ENCODE data around the gene KCNA2.

The KCNA2 gene

DNA sequence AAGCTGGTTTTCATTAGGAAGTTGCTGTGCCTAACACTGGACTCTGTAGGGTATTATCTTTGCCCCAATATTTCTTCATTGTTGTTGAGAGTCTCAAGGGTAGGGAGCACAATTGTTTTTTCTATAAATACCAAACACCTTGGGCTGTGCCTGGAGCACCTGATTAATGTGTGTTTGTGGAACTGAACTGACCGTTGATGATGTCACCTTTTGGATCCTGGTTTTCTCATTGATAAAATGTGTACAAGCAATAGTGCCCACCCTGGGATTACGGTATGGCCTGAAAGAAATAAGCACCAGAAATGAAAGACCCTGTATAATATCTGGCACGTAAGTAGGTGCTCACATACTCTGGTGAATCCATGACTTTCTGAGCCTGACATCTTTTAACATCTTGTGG lies 39.3 kb downstream of the KCNA2 start:
- no peak for DNase-seq (ENCODE audit: low spot score)

DNA sequence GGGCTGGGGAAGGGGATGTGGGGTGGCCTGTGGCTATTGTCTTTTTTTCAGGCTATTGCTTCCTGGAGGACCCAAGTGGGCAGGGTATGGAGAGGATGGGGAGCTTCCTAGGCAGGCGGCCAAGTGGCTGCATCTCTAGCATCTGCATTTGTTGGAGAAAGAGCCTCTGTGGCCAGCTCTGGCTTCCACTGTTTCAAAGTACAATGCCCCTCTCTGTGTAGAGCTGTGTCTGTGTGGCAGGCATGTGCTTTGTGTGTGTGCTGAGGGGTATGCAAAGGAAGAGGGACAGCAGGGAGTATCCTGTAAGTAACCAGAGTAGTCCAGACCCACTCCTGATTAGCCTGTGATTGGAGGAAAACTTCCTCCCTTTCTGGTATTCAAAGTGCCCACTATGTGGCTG lies 40.6 kb downstream of the KCNA2 start:
- DNase-seq (ENCODE audit: low spot score): no peak

DNA sequence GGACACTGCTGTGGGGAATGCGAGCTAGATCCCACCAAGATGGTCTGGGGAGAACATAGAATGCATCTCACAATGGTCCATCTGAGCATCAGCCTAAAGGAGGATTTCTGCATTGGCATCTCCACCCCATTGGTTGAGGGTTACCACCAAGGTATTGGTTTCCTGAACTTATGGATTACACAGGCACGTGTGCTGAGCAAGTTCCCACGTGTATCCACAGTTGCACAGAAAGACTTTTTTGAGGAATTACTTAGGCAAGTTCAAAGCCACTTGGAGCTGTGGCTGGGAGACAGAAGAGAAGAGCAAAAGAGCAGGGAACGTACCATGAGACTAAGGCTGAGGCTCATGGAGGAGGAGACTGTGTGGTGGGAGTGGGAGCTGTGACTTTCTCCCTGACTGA lies 43.1 kb downstream of the KCNA2 start:
- no peak for DNase-seq (ENCODE audit: low spot score)

DNA sequence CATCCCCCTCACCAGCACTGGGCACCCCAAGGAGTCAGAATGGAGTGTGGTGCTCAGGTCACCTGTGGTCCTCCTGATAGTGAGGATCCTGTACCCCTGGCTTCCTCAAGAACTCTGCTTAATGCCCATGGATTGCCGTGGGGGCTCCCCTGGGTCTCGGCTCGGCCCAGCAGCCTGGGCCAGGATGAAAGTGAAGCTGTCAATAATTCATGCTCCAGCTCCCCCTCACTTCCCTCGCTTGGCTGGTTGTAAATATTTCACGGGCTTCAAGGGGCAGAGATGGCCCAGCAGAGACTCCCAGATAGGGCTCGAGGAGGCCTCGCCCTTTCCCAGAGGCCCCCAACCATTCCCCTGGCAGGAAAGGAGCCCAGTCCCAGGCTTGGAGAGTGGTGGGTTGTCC lies 44.6 kb downstream of the KCNA2 start:
- no peak for DNase-seq (ENCODE audit: low spot score)

DNA sequence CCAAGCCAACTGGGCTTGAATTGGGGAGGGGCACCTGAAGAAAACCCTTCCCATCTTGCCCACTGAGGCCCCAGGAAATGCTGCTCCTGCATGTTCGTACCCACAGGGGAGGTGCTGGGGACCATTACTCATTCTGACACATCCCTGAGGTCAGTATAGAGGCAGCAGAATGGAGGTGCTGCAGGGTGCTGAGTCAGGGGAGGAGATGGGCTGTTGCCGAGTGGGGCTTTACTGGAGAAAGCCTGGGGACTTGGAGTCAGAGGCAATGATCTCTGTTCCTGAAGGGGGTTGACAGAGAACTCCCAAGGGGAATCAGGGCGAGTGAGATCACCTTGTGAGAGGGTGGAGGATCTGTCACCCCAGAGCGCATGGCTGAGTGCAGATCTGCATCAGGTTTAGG lies 47.0 kb downstream of the KCNA2 start:
- DNase-seq (ENCODE audit: low spot score): no peak

DNA sequence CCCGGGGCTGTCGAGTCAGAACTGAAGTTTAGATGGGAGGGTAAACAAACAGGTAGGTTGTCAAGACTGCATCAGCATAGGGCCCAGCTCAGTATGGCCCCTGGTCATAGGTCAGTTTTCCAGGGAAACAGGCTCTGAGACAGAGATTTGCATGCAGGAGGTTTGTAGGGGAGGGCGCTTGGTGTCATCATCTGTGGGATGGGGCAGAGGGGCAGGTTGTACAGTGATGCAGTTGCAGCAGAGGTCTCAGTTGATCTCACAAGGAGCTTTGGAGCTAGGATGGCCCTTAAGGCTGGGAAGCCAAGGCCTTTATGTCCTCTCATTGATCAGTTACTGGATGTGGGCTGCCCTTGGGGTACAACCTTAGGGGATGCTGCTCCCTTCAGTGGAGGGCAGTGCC lies 48.7 kb downstream of the KCNA2 start:
- no peak for DNase-seq (ENCODE audit: low spot score)

DNA sequence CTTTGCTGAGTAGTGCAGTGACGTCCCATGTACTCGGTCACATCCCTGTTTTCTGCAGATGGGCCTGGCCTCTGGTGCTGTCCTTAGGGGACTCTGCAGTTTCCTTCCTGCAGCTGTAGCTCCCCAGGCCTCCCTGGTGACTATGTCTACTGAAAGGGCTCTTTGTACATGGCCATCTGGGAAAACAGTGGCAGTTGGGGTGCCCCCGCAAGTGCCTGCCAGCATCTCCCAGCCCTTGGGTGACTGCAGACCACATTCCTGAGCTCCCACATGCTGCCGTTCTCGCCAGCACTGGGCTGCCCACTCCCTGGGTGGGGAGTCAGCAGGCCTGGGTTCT lies 49.7 kb downstream of the KCNA2 start:
- no peak for DNase-seq (ENCODE audit: low spot score)

DNA sequence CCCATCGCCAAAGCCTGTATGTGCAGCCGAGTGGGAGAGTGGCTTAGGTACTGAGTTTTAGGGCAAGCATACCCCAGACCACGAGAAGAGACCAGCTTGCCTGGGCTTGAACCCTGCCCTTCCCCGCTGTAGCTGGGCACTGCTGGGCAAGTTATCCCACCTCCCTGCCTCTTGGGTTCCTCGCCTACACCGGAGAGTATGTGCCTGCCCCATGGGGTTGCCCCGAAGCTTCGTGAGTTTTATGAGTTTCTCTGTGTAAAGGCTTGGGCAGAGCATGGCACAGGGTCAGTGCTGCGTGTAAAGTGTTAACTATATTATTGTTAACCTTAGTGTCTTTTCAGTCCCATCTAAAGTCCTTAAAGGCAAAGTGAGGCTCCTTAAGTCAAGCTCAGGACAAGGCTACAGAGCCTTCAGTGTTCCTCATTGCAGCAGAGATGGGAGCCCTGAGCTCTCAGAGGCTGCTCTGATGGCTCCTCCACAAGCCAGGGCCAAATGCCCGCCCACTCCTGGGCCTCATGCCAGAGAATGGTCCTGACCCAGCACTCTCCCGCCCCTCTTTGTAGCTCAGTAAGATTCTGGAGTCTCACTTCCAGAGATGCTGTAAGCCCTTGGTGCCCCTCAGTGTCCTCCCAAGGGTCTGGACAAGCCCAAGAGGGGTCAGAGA lies 50.2 kb downstream of the KCNA2 start:
- no peak for DNase-seq (ENCODE audit: low spot score)

DNA sequence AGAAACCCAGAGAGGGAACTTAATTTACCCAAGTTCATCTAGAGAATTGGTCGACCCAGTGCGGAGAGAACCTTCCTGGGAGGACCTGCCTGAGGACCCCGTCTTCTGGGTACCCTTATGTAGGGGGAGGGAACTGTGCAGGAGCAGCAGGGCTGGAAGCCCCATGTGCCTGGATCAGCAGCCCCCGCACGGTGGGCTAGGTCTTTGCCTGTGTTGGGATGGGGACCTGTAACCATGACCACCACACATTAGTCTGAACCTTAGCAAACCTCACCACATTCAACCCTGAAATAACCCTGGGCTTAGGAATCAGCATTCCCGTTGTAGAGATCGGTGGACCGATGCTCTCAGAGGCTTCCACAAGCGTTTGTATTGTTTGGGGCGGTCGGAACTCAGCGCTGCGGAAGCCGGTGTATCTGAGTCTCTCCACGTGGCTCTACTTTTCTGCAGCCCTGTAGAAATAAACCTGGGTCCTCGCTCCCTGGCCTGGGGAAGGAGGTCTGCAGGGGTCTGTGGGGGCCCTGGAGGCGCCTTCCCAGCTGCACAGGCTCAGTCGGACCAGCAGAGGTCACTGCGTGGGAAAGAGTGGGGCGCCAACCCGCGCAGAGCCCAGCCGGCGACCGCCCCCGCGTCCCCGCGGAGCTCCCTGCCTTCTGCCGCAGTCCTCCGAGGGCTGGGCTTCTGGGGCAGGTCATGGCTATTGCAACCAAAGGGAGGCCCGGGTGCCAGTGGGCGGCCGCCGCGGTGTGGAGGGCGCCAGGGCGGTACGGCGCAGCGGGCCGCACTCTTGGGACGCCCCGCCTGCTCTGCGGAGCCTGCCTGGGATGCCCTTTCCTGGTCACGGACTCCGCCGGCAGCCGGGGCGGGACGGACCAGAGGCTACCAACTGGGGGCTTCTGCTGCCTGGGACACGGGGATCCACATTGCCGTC lies 51.0 kb downstream of the KCNA2 start:
- DNase-seq (ENCODE audit: low spot score): peak; percentile 69

DNA sequence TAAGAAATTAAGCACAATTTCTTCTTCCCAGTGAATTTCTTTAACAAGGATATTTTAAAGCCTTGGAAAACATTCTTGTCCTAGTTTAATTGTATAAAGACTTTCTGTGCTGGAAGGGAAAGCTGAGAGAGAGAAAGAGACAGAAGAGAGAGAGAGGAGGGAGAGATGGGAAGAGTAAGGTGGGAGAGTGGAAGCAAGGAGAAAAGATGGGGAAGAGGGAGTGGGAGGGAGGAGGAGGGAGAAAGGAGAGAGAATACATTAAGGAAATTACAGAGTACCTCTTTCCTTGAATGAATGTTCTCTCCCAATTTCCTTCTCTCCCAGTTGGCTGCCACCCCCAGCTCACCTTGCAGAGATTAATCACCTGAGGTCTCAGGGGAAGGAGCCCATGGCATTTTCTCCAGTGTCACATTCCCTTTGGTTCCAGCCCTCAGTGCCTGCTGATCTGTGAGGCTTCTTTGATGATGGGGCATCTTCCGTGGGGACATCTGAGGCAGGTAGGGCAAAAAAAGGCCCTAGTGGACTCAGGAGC lies 54.8 kb downstream of the KCNA2 start:
- DNase-seq (ENCODE audit: low spot score): no peak

DNA sequence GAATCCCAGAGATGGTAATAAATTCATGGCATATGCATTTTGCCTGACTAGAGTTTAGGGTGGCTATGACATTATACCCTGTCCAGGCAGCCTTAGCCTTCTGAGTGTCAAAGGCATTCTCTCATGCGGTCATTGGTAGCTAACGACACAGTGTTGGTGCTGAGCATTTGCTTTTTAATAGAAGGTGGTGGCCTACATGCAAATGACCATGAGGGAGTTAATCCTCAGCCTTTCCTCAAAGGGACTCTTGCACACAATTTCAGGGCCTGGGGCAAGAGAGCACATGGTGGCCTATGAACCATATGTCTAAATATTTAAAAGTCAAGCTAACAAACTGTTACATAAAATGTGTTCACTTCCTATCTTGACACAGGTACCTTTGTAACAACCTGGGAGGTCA lies 56.3 kb downstream of the KCNA2 start:
- no peak for DNase-seq (ENCODE audit: low spot score)

DNA sequence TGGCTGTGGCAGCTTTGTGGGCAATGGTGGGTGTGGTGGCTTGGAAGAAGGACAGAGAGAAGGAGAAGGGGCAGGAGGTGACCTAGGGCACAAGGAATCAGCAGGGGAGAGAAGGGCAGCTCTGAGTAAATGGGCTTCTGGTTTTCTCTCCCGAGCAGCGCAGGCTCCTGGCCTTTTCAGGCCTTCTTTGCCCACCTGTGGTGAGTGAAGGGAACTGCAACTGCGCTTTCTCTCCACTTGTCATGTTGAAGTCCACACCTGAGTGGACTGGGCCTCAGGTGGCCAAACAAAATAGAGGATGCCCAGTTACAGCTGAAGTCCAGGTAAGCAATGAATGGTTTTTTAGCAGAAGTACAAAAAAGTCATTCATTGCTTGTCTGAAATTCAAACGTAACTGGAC lies 57.8 kb downstream of the KCNA2 start:
- no peak for DNase-seq (ENCODE audit: low spot score)

DNA sequence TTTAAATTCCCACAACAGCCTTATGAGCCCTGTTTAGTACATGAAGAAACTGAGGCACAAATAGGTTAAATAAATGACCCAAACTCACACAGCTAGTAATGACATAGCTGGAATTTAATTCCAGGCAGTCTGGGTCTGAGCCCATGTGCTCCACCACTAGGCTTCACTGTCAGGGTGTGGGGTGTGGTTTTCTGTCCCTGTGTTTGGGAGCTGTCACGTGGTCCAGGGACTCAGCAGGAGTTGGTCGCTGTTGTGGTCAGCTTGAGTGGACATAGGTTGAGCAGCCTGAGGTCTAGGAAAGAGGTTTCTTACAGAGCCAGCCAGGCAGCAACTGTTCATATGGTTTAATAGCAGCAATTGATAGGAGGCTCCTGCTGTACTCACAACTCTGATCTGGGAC lies 59.1 kb downstream of the KCNA2 start:
- no peak for DNase-seq (ENCODE audit: low spot score)

DNA sequence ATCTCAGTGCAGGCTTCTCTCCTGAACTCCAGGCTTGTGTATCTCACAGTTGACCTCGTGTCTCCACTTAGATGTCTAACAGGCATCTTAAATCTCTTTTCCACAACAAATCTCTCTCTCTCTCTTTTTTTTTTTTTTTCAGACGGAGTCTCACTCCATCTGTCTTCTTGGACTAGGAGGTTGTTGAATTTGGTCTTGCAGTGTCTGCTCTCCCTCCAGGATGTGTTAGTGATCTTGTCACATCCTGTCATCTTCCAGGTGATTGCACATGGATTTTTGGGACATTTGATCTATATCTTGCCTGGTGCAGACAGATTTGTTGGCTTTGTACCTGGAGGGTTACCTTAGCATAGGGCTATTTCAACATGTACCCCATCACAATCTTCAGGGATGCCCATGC lies 60.7 kb downstream of the KCNA2 start:
- no peak for DNase-seq (ENCODE audit: low spot score)

DNA sequence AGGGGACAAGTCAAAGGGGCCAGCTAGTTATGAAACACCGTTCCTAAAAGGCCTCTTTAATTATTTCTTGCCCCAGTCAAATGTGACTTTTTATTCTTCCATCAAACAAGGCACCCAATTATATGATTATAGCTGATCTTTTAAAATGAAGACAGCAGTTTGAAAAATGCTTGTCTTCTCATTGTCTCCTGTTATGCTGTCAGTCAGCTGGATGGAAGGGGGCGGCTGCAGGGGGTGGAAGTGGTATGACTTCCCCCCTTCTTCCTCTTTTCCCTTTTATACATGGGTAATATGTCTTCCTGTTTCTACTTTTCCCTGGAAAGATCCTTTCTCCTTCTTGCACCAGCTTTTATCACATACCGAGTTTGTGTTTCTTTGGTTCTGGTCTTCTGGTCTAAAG lies 61.4 kb downstream of the KCNA2 start:
- DNase-seq (ENCODE audit: low spot score): no peak

Measured in germinal center (tissue), 1 donor.